ENCODE results near the gene SRPRB. TPM values are rescaled to one million over a fixed set of nuclear protein-coding genes. Genes with fewer than 3 reads are reported as not detected.

Gene SRPRB
- total RNA-seq, 1 donor: 112 TPM

- TF ChIP-seq, protein P1, sequence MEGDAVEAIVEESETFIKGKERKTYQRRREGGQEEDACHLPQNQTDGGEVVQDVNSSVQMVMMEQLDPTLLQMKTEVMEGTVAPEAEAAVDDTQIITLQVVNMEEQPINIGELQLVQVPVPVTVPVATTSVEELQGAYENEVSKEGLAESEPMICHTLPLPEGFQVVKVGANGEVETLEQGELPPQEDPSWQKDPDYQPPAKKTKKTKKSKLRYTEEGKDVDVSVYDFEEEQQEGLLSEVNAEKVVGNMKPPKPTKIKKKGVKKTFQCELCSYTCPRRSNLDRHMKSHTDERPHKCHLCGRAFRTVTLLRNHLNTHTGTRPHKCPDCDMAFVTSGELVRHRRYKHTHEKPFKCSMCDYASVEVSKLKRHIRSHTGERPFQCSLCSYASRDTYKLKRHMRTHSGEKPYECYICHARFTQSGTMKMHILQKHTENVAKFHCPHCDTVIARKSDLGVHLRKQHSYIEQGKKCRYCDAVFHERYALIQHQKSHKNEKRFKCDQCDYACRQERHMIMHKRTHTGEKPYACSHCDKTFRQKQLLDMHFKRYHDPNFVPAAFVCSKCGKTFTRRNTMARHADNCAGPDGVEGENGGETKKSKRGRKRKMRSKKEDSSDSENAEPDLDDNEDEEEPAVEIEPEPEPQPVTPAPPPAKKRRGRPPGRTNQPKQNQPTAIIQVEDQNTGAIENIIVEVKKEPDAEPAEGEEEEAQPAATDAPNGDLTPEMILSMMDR (IDR thresholded peaks at IDR 0.05; ENCODE audit: insufficient read depth, low read depth, low read length): no peak
- H3K4me3 ChIP-seq (ENCODE audit: low read depth, low read length): no peak overlapping the region
- no peak for DNase-seq (ENCODE audit: low read depth)
Measured at GRCh38 chr3:133831966-133832801, 26.6 kb downstream of the SRPRB start.

DNA sequence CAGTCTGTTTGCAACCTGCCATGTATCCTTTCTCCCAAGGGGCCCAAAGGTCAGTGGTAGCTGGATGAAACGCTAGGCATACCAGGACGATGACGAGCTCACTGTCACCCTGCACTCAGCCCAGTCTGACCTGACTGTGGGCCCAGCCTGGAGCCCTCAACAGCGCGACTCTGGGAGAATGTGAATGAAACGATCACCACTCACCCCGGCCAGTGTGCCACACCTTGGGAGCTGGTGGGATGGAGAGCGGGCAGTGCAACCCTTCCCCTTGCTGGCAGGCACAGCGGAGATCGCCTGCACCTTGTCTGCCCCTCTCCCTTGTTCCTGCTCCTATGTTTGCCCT is 27.2 kb downstream of the SRPRB start:
- H3K4me3 ChIP-seq (ENCODE audit: low read depth, low read length): no peak overlapping the region
- DNase-seq (ENCODE audit: low read depth): no peak
- TF ChIP-seq, protein P1 (IDR thresholded peaks at IDR 0.05; ENCODE audit: insufficient read depth, low read depth, low read length): no peak

DNA sequence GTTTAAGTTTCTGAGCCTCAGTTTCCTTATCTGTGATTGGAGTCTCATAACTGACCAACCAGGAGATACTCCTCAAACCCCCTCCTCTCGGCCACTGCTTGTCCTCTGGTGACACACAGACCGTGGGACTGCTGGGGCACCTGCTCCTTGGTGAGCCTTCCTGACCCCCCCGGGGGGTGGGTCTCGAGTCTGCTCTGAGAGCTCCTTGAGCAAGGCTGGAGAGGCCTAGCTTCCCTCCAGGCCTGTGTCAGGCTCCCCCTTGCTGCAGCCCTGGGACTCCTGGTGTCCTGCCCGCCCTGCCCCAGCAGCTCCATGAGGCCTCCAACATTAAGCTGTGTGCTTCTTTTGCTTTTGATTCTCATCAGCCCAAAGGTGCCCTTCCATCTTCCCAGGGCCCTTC is 27.7 kb downstream of the SRPRB start:
- DNase-seq (ENCODE audit: low read depth): no peak
- TF ChIP-seq, protein P1 (IDR thresholded peaks at IDR 0.05; ENCODE audit: insufficient read depth, low read depth, low read length): no peak
- H3K4me3 ChIP-seq (ENCODE audit: low read depth, low read length): no peak overlapping the region

DNA sequence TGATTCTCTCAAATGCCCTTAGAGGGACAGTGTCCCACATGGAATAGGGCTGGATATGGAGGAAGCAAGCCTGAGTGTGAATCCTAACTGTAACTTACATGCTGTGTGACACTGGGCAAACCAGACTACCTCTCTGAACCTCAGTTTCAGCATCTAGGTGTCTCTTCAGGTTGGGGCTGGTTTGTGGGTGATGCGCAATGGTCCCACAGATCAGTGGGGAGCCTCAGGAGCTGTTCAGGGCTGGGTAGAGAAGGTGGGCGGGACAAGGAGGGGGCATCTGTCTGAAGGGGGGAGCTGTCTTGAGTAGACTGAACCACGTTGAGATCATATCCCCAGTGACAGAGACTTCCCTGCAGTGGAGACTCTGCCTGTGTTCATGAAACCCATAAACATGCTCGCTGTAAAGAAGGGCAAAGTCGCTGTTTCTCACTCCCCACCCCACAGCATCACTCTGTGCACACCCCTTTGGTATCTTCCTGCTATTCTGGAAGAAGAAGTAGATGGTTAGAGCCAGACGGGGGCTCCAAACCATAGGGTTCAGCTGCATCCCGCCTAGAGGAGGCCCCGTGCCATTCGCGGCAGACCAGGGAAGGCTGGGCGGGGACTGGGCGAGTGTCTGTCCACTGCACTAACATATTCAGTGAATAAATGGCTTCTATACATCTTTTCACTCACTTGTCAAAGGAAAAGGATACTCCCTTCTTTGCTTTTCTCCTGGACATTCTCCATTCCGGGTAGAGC is 28.4 kb downstream of the SRPRB start:
- H3K4me3 ChIP-seq (ENCODE audit: low read depth, low read length): no peak overlapping the region
- no peak for DNase-seq (ENCODE audit: low read depth)
- TF ChIP-seq, protein P1 (IDR thresholded peaks at IDR 0.05; ENCODE audit: insufficient read depth, low read depth, low read length): no peak

GRCh38 chr3:133834621-133835417 is 29.2 kb downstream of the SRPRB start:
- TF ChIP-seq, protein P1 (IDR thresholded peaks at IDR 0.05; ENCODE audit: insufficient read depth, low read depth, low read length): no peak
- no peak for DNase-seq (ENCODE audit: low read depth)
- H3K4me3 ChIP-seq (ENCODE audit: low read depth, low read length): no peak overlapping the region

DNA sequence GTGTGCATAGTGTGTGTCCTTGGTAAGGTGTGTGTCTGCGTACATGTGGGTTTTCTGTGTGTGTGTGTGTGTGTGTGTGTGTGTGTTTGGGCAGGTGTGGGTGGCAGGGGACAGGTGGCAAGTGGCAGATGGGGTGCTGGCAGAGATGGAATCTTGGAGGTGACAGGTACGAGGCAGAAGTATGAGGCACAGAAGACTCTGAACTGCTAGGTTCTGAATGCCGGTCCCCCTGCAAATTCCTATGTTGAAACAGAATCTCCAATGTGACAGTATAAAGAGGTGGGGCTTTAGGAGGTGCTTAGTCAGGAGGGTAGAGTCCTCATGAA is 29.8 kb downstream of the SRPRB start:
- TF ChIP-seq, protein P1 (IDR thresholded peaks at IDR 0.05; ENCODE audit: insufficient read depth, low read depth, low read length): no peak
- DNase-seq (ENCODE audit: low read depth): no peak
- H3K4me3 ChIP-seq (ENCODE audit: low read depth, low read length): no peak overlapping the region
